ENCODE measurements around the gene STAMBP. TPM values are rescaled to one million over a fixed set of nuclear protein-coding genes. Genes with fewer than 3 reads are reported as not detected.
"Not testable (repeated sequence)": the region's sequence is repeated elsewhere in the genome, so short reads cannot be mapped to it uniquely, and the experiment has no call there.

STAMBP gene
- polyA plus RNA-seq, 4 donors = 59.3 to 72.6 (median 69.6) TPM

- not testable (repeated sequence) for DNase-seq (ENCODE audit: low read depth in 4 of 4, low spot score in 3 of 4)
Observed at GRCh38 chr2:73903949-73904613, 75.3 kb downstream of the STAMBP start.

DNA sequence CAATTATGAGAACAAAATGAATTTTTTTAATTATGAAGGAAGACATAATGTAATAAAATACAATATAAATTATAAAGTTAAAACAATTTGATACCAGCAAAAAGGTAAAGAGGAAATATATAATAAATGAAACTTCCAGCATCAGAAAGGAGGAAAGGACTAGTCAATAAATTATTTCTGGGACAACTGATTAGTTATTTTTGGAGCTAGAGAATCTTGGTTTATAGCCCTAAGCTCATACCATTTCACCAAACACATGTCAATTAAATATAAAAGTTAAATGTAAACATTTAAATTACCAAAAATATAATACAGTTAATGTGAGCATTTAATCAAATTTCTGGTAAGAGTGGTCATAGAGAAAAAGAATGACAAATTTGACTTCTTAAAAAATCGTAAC lies 76.2 kb downstream of the STAMBP start:
- no peak for DNase-seq (ENCODE audit: low read depth in 4 of 4, low spot score in 3 of 4)

- DNase-seq (ENCODE audit: low read depth in 4 of 4, low spot score in 3 of 4) = no peak
Observed at GRCh38 chr2:73906847-73907505, 78.2 kb downstream of the STAMBP start.

GRCh38 chr2:73907840-73908452 lies 79.2 kb downstream of the STAMBP start:
- no peak for DNase-seq (ENCODE audit: low read depth in 4 of 4, low spot score in 3 of 4)

GRCh38 chr2:73908689-73909652 lies 80.2 kb downstream of the STAMBP start:
- DNase-seq (ENCODE audit: low read depth in 4 of 4, low spot score in 3 of 4) = peak in 1 of 4 donors; percentile 22

GRCh38 chr2:73910873-73911547 lies 82.2 kb downstream of the STAMBP start:
- no peak for DNase-seq (ENCODE audit: low read depth in 4 of 4, low spot score in 3 of 4)

- no peak for DNase-seq (ENCODE audit: low read depth in 4 of 4, low spot score in 3 of 4)
Observed at GRCh38 chr2:73911548-73912208, 82.9 kb downstream of the STAMBP start.

- no peak for DNase-seq (ENCODE audit: low read depth in 4 of 4, low spot score in 3 of 4)
Observed at GRCh38 chr2:73913414-73914054, 84.8 kb downstream of the STAMBP start.

- no peak for DNase-seq (ENCODE audit: low read depth in 4 of 4, low spot score in 3 of 4)
Observed at GRCh38 chr2:73914667-73915066, 85.9 kb downstream of the STAMBP start.

DNA sequence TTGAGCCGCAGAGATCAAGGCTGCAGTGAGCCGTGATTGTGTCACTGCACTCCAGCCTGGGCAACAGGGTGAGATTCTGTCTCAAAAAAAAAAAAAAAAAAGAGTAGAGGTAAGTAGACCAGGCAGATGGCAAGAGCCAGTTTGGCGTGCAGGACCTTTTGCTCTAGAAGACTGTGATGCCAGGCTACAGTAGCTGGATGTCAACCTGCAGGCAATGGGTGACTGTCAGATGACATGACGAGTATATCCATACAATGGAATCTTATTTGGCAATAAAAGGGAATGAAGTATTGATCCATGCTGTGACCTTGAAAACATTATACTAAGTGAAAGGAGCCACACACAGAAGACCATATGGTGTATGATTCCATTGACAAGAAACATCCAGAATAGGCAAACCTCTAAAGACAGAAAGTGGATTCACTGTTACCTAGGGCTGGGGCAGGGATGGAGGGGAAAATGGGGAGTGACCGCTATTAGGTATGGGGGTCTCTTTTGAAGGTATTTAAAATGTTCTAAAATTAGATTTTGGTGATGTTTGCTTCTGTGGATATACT lies 86.8 kb downstream of the STAMBP start:
- no peak for DNase-seq (ENCODE audit: low read depth in 4 of 4, low spot score in 3 of 4)

GRCh38 chr2:73916666-73917065 lies 87.9 kb downstream of the STAMBP start:
- DNase-seq (ENCODE audit: low read depth in 4 of 4, low spot score in 3 of 4) = no peak

DNA sequence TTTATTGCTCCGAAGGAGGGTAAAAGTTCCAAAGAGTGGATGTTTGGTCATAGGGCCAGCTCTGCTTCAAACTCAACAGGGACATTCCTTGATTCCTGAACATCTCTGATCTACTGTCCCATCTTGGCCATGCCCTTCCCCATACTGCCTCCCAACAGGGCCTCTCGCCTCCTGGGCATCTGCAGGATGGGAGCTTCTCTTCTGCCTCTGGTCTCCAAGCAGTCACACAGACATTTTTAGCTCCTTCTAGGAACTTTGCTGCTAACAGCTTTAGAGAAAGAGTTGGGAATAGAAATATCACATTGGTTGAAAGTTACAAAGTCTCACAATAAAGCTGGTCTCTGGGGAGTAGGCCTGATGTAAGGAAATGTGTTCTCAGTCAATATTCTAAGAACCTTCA lies 88.5 kb downstream of the STAMBP start:
- DNase-seq (ENCODE audit: low read depth in 4 of 4, low spot score in 3 of 4) = no peak

GRCh38 chr2:73917696-73918207 lies 89.0 kb downstream of the STAMBP start:
- no peak for DNase-seq (ENCODE audit: low read depth in 4 of 4, low spot score in 3 of 4)

DNA sequence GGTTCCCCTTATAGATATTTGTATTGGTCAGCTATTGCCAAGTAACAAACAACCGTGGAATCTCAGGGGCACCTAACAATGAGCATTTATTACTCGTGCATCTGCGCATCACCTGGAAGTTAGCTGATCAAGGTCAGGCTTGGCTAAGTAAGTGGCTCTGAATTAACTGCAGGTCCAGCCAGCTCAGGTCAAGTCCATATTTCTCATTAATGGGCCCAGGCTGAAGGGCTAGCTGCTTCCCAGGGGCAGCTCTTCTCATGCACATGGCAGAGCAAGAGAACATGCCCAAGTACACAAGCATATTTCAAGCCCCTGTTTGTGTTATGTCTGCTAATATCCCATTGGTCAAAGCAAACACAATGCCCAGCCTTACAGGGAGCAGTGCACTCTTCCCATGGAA lies 90.1 kb downstream of the STAMBP start:
- no peak for DNase-seq (ENCODE audit: low read depth in 4 of 4, low spot score in 3 of 4)

DNA sequence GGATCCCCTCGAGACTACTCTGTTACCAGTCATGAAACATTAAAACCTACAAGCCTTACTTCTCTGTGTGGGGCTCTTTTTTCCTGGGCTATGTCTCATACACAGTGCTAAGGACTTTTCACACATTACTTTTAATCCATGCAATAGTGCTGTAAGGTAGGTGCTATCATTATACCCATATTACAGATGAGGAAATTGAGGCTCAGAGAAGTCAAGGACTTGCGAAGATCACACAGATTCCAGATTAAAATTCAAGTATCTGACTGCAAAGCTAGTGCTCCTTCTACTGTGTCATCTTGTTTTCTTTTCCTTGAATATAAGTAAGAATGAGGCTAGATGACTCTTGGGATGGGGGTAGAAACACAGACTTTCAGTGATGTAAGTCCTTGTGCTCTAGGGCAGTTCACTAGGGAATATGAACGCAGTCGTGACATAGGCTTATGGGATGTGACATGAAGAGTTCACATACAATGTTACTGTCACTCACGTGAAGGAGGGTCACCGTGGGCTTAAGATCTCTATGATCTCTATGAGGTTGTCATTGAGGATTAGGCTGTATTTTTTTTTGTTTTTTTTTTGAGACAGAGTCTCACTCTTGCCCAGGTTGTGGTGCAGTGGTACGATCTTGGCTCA lies 91.0 kb downstream of the STAMBP start:
- no peak for DNase-seq (ENCODE audit: low read depth in 4 of 4, low spot score in 3 of 4)

- no peak for DNase-seq (ENCODE audit: low read depth in 4 of 4, low spot score in 3 of 4)
Observed at GRCh38 chr2:73920577-73921545, 92.1 kb downstream of the STAMBP start.

DNA sequence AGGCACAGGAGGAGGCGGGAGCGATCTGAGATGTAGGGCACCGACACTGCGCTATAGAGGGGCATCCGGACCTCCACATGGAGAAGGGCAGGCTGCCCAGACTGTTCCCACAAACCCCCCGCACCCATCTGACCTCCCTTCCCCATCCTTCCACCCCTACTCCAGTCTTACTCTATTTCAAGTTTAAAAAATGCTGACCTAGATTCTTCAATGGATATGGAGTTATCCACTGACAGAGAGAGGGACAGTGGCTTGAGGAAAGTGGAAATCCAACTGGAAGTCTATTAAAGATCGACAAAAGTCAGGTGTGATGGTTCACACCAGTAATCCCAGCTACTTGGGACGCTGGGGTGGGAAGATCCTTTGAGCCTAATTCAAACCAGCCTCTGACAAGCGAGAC lies 92.8 kb downstream of the STAMBP start:
- no peak for DNase-seq (ENCODE audit: low read depth in 4 of 4, low spot score in 3 of 4)

All from right renal pelvis (tissue), 4 donors.